Heart right ventricle (tissue), 16 donors: ENCODE measurements around the gene TPM1. TPM values are rescaled to one million over a fixed set of nuclear protein-coding genes. Genes with fewer than 3 reads are reported as not detected.

Source experiments
- ATAC-seq, 8 donors: fragments of 200-7000 bp; cut with Tn5 transposase; one replicate each; pipeline ENCODE4 v1.9.1; 2020; ENCODE audit warnings: mild to moderate bottlenecking in 8 of 8, moderate library complexity in 8 of 8, moderate number of reproducible peaks in 1 of 8
- DNase-seq, 2 donors: peaks; one replicate each; pipeline ENCODE4 v3.0.0-alpha.2; 2020
- H3K27ac ChIP-seq, 10 donors: fragments of 200-600 bp; sonication (generic) in 2 of 10; one replicate each; pipeline versions ENCODE4 v1.5.0 to v1.8.0; 2020 to 2022; ENCODE audit warnings: mild to moderate bottlenecking in 3 of 10
- H3K27me3 ChIP-seq, 7 donors: fragments of 200-600 bp; one replicate each; pipeline ENCODE4 v1.8.0; 2021 to 2022; ENCODE audit warnings: mild to moderate bottlenecking in 2 of 7
- H3K36me3 ChIP-seq, 9 donors: fragments of 200-600 bp; sonication (generic) in 1 of 9; one replicate each; pipeline versions ENCODE4 v1.5.0 to v1.8.0; 2020 to 2022; ENCODE audit warnings: mild to moderate bottlenecking in 2 of 9
- H3K4me1 ChIP-seq, 9 donors: fragments of 200-600 bp; sonication (generic) in 1 of 9; one replicate each; pipeline versions ENCODE4 v1.5.0 to v1.8.0; 2020 to 2022; ENCODE audit warnings: mild to moderate bottlenecking in 4 of 9
- H3K4me3 ChIP-seq, 10 donors: fragments of 200-600 bp; sonication (generic) in 2 of 10; one replicate each; pipeline versions ENCODE4 v1.5.0 to v1.8.0; 2020 to 2022; ENCODE audit warnings: mild to moderate bottlenecking in 7 of 10, moderate library complexity in 2 of 10
- H3K9me3 ChIP-seq, 11 donors: fragments of 200-600 bp in 10 of 11; sonication (generic) in 2 of 11; one replicate each; pipeline versions ENCODE4 v1.5.0 to v1.8.0; 2013 to 2022; ENCODE audit warnings: mild to moderate bottlenecking in 2 of 11, control low read depth in 1 of 11, moderate library complexity in 1 of 11
- CTCF ChIP-seq, 9 donors: fragments of 200-600 bp; sonication (generic) in 2 of 9; IDR thresholded peaks; one replicate each; pipeline versions ENCODE4 v1.5.0 to v1.8.0; 2021 to 2022; ENCODE audit warnings: antibody characterized with exemption in 9 of 9, mild to moderate bottlenecking in 5 of 9, moderate library complexity in 1 of 9
- WGBS, 2 donors: extraction: QIAGEN DNeasy Blood & Tissue Kit; methylation state at CpG; one replicate each; pipeline ENCODE4 v1.1.7; 2013; ENCODE audit warnings: inconsistent platforms in 1 of 2; 5-methylcytosine and 5-hydroxymethylcytosine counted together
- intact Hi-C, 10 donors: fragments of 100-400 bp; cut with DNase I; formaldehyde crosslinking; loops; one replicate each; pipeline versions ENCODE4 v1.11.1 to v1.14.2; 2022
- polyA plus RNA-seq, 2 donors: library from polyadenylated mRNA; stranded (reverse); fragments of 200-250 nt; gene quantifications; one replicate each; pipeline ENCODE4 v1.2.3, GENCODE V29; 2013
- total RNA-seq, 10 donors: library from RNA; stranded (reverse); fragmentation: NEBNext Ultra II Directional in 3 of 10; extraction: Animal tissue kit (Norgen Biotek cat#: 25700) in 3 of 10; gene quantifications; one replicate each; pipeline versions ENCODE4 v1.2.1 to v1.2.4, GENCODE V29; 2021 to 2023
- donor health status: Arrhythmogenic right ventricular cardiomyopathy.
- donor health status: ischemic (EF 13 %, LVEDD 7.1; RV severe dilation, severe dysfunction).
- donor health status: healthy with polysubstance abuse.
- donor health status: DM: no; HTN: yes; CAD: no.
- donor health status: DM: no; HTN: no; CAD: no.
- donor health status: ischemic (EF 25% LVEDD 6.9; RV normal size, moderate dysfunction).
- donor health status: ischemic (EF 25% LVEDD 5.7; RV mildly dilated, moderate dysfunction).
- donor health status: healthy.
- donor health status: DM: yes; HTN: yes; CAD: no.
- donor health status: Ischemic cardiomyopathy.
- donor health status: ischemic (EF 35%, LVEDD 5.7; RV mildly dilated, moderate dysfunction).
- donor health status: nonischemic (EF 11% LVEDD 7.7; RV severe dilation, severe dysfunction).
- donor health status: DM: yes; HTN: yes; CAD: no.
- donor health status: PGD.
- donor health status: ischemic (EF 29% LVEDD 5.4; RV normal size, mild dysfunction).
- donor health status: nonischemic (EF 23%, LVEDD 6.1; RV moderate dilation, normal function).

TPM1 gene
- total and polyA plus RNA-seq, 12 donors, result 10,066 to 18,091 (median 14,403) TPM

- H3K4me3 ChIP-seq, result peak overlapping the region; percentile 66 to 92 (median 80)
- DNase-seq (no peak), ATAC-seq (peak in 4 of 8 donors; percentile 2 to 8 (median 4))
- peaks cover 0 to 35% (median 9%) of the 10 kb centered on the region in 9 donors for H3K4me1 ChIP-seq
- peak overlapping the region; percentile 90 to 100 (median 98) for H3K27ac ChIP-seq
- H3K9me3 ChIP-seq, result no peaks in the 10 kb centered on the region
- peaks cover 0 to 72% (median 0%) of the 10 kb centered on the region in 7 donors for H3K27me3 ChIP-seq
- intact Hi-C loops, result loop anchor here in 7 of 10 donors (2.0 to 10.0 kb wide), 8 partner anchors 99 to 363 kb away; no protein-coding TSS in a partner anchor
- WGBS, 2 donors, result 26 to 29% methylated on average over 14 of the region's 14 CpGs
- no peak for TF ChIP-seq CTCF (IDR thresholded peaks at IDR 0.05)
- H3K36me3 ChIP-seq, result peaks cover 0 to 23% (median 19%) of the 10 kb centered on the region in 9 donors
These were observed 1.1 kb upstream of the TPM1 start for GRCh38 chr15:63041402-63041973.

GRCh38 chr15:63042877-63043334 is 359 bp downstream of the TPM1 start:
- Histone ChIP-seq H3K27ac (peak overlapping the region; percentile 90 to 100 (median 98)), H3K36me3 (peaks cover 0 to 35% (median 25%) of the 10 kb centered on the region in 9 donors), H3K4me3 (peak overlapping the region; percentile 66 to 92 (median 80)), H3K27me3 (peaks cover 0 to 81% (median 0%) of the 10 kb centered on the region in 7 donors), H3K9me3 (no peaks in the 10 kb centered on the region), H3K4me1 (peaks cover 4 to 48% (median 19%) of the 10 kb centered on the region in 9 donors)
- WGBS, 2 donors, result 0 to 1% methylated on average over 31 of the region's 31 CpGs
- no peak for TF ChIP-seq CTCF (IDR thresholded peaks at IDR 0.05)
- DNase-seq (no peak), ATAC-seq (peak in 5 of 8 donors; percentile 0 to 16 (median 3))
- intact Hi-C loops, result loop anchor here in 8 of 10 donors (1.0 to 10.0 kb wide), 10 partner anchors 42 to 362 kb away; no protein-coding TSS in a partner anchor

- H3K4me3 ChIP-seq, result peak overlapping the region; percentile 66 to 92 (median 80)
- peaks cover 0 to 81% (median 0%) of the 10 kb centered on the region in 7 donors for H3K27me3 ChIP-seq
- peaks cover 0 to 35% (median 25%) of the 10 kb centered on the region in 9 donors for H3K36me3 ChIP-seq
- peak overlapping the region; percentile 90 to 100 (median 98) for H3K27ac ChIP-seq
- peak in 1 of 2 donors; percentile 42 for DNase-seq
- 1% methylated on average over 53 to 54 of the region's 54 CpGs for whole genome bisulfite sequencing, 2 donors
- no peak for TF ChIP-seq CTCF (IDR thresholded peaks at IDR 0.05)
- peaks cover 4 to 48% (median 19%) of the 10 kb centered on the region in 9 donors for H3K4me1 ChIP-seq
- intact Hi-C loops, result loop anchor here in 8 of 10 donors (2.0 to 10.0 kb wide), 10 partner anchors 43 to 361 kb away; no protein-coding TSS in a partner anchor
- peak in 2 of 8 donors; percentile 4 to 10 for ATAC-seq
- H3K9me3 ChIP-seq, result no peaks in the 10 kb centered on the region
These were observed 959 bp downstream of the TPM1 start for GRCh38 chr15:63043335-63044076.

GRCh38 chr15:63044077-63044644 is 1.6 kb downstream of the TPM1 start:
- Histone ChIP-seq H3K27ac (peak overlapping the region; percentile 90 to 100 (median 98)), H3K9me3 (no peaks in the 10 kb centered on the region), H3K36me3 (peaks cover 0 to 35% (median 25%) of the 10 kb centered on the region in 9 donors), H3K4me1 (peaks cover 4 to 55% (median 25%) of the 10 kb centered on the region in 9 donors), H3K27me3 (peaks cover 0 to 80% (median 0%) of the 10 kb centered on the region in 7 donors), H3K4me3 (peak overlapping the region; percentile 66 to 92 (median 80))
- intact Hi-C loops, result loop anchor here in 8 of 10 donors (2.0 to 10.0 kb wide), 8 partner anchors 102 to 361 kb away; no protein-coding TSS in a partner anchor
- no peak for TF ChIP-seq CTCF (IDR thresholded peaks at IDR 0.05)
- no peak for ATAC-seq
- WGBS, 2 donors, result 30 to 39% methylated on average over 7 of the region's 7 CpGs
- no peak for DNase-seq
